Measurements from ENCODE around the gene SF3A1. TPM values are rescaled to one million over a fixed set of nuclear protein-coding genes. Genes with fewer than 3 reads are reported as not detected.

Gene SF3A1
- total and polyA plus RNA-seq, 4 donors: 13.6 to 116 (median 68.0) TPM

GRCh38 chr22:30308093-30308492 lies 48.6 kb downstream of the SF3A1 start:
- ATAC-seq (ENCODE audit: low FRiP score): no peak

DNA sequence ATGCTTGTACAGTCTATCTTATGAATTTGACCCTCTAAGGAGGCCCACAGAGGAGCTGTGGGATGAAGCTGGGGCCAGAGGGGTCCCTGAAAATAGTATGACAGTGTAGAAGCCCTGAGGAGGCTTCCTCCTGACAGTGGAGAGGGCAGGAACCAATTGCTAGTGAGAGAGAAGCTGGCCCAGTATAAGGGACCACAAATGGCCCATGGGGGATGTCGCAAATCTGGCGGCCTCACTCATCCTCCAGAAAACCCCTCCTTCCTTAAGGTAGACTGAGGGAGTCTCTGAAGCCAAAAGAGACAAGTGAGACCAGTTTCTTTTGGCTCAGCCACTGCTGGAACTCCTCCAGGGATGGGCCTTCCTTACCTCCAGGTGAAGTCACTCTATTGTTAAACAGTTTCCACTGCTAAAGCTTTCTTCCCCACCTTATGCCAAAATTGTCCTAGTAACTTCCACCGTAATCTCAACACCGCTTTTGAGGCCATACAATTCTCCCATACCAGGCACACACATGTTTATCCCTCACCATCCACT lies 49.6 kb downstream of the SF3A1 start:
- intact Hi-C loops (cut with DNase I): no loop called here
- Histone ChIP-seq H3K27me3 (ENCODE audit: control insufficient read depth in 1 of 2, insufficient read depth in 2 of 2, low read length in 1 of 2) (no peaks in the 10 kb centered on the region), H3K36me3 (ENCODE audit: control insufficient read depth in 1 of 2, insufficient read depth in 2 of 2, low read length in 1 of 2) (no peaks in the 10 kb centered on the region), H3K4me1 (ENCODE audit: control insufficient read depth in 1 of 2, insufficient read depth in 2 of 2, low read length in 2 of 2) (peaks cover 12 to 22% of the 10 kb centered on the region in 2 donors), H3K9me3 (ENCODE audit: control insufficient read depth, low read length) (no peaks in the 10 kb centered on the region), H3K4me3 (ENCODE audit: low read length in 2 of 2) (no peak overlapping the region), H3K27ac (ENCODE audit: low read depth in 1 of 2, low read length in 2 of 2) (no peak overlapping the region)
- DNase-seq (peak in 1 of 2 donors; percentile 13), ATAC-seq (ENCODE audit: low FRiP score) (no peak)
- WGBS, 2 donors: 93 to 95% methylated on average over 4 of the region's 4 CpGs

More at GRCh38 chr22:30308093-30308492, 48.6 kb downstream of the SF3A1 start:
- peak in 1 of 2 donors; percentile 18 for DNase-seq
- H3K9me3 ChIP-seq (ENCODE audit: control insufficient read depth, low read length): no peaks in the 10 kb centered on the region
- H3K27me3 ChIP-seq (ENCODE audit: control insufficient read depth in 1 of 2, insufficient read depth in 2 of 2, low read length in 1 of 2): no peaks in the 10 kb centered on the region
- no peak overlapping the region for H3K27ac ChIP-seq (ENCODE audit: low read depth in 1 of 2, low read length in 2 of 2)
- peaks cover 12 to 24% of the 10 kb centered on the region in 2 donors for H3K4me1 ChIP-seq (ENCODE audit: control insufficient read depth in 1 of 2, insufficient read depth in 2 of 2, low read length in 2 of 2)
- no peaks in the 10 kb centered on the region for H3K36me3 ChIP-seq (ENCODE audit: control insufficient read depth in 1 of 2, insufficient read depth in 2 of 2, low read length in 1 of 2)
- 72 to 74% methylated on average over 2 of the region's 2 CpGs for WGBS, 2 donors
- intact Hi-C loops (cut with DNase I): no loop called here
- no peak overlapping the region for H3K4me3 ChIP-seq (ENCODE audit: low read length in 2 of 2)

DNA sequence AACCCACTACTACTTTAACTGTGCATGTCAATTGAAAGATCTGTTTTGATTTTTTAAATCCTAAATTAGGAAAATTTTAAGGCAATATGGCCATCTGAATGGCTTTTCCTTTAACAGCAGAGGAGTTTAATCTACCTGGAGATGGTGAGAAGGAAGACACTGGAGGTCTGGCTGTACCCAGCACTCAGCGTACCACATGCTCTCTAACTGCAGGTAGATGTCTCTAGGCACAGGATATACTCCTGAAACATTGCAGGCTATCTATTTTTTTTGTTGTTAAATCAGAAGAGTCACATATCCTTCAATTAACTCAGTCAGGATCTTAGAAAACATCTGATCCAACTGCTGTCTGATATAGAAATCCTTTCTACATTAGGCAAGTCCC lies 50.1 kb downstream of the SF3A1 start:
- H3K27ac ChIP-seq (ENCODE audit: low read depth in 1 of 2, low read length in 2 of 2): no peak overlapping the region
- intact Hi-C loops (cut with DNase I): no loop called here
- H3K4me3 ChIP-seq (ENCODE audit: low read length in 2 of 2): no peak overlapping the region
- H3K27me3 ChIP-seq (ENCODE audit: control insufficient read depth in 1 of 2, insufficient read depth in 2 of 2, low read length in 1 of 2): no peaks in the 10 kb centered on the region
- DNase-seq: no peak
- peaks cover 12 to 17% of the 10 kb centered on the region in 2 donors for H3K4me1 ChIP-seq (ENCODE audit: control insufficient read depth in 1 of 2, insufficient read depth in 2 of 2, low read length in 2 of 2)
- no peaks in the 10 kb centered on the region for H3K36me3 ChIP-seq (ENCODE audit: control insufficient read depth in 1 of 2, insufficient read depth in 2 of 2, low read length in 1 of 2)
- ATAC-seq (ENCODE audit: low FRiP score): no peak
- H3K9me3 ChIP-seq (ENCODE audit: control insufficient read depth, low read length): no peaks in the 10 kb centered on the region
- 95 to 100% methylated on average over 1 of the region's 1 CpG for WGBS, 2 donors

DNA sequence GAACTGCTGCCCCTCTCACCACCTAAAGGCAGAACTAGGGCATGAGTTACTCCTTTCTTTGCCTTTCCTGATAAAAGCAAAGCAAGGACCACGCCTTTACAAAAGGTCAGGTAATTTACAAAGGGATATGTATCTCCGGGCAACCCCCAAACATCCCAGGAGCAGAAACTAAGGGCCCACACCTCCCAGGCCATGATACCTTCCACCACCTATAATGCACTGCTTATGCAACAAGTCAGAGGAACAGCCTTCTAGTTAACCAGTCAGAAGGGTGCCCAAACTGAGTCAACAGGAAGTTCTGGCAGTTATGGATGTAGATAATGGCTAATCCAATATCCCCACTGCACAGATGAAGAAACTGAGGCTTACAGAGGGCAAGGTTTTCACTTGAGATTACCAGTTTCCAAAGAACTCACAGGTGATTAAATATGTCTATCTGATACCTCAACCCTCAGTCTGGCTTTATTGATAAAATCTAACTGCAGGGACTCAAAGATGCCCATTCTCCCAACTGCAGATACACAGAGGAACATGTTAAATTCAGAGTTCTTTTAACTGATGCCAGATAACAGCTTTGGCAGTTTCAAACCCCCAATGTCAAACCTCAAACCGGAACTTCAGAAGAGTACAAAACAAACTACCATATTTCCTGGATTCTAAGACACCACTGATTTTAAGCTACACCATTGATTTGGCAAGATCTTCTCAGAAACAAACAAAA lies 50.6 kb downstream of the SF3A1 start:
- H3K9me3 ChIP-seq (ENCODE audit: control insufficient read depth, low read length): no peaks in the 10 kb centered on the region
- H3K4me1 ChIP-seq (ENCODE audit: control insufficient read depth in 1 of 2, insufficient read depth in 2 of 2, low read length in 2 of 2): peaks cover 11 to 16% of the 10 kb centered on the region in 2 donors
- peak overlapping the region; percentile 61 to 90 for H3K27ac ChIP-seq (ENCODE audit: low read depth in 1 of 2, low read length in 2 of 2)
- no peaks in the 10 kb centered on the region for H3K27me3 ChIP-seq (ENCODE audit: control insufficient read depth in 1 of 2, insufficient read depth in 2 of 2, low read length in 1 of 2)
- ATAC-seq (ENCODE audit: low FRiP score) (no peak), DNase-seq (no peak)
- no peaks in the 10 kb centered on the region for H3K36me3 ChIP-seq (ENCODE audit: control insufficient read depth in 1 of 2, insufficient read depth in 2 of 2, low read length in 1 of 2)
- intact Hi-C loops (cut with DNase I): loop anchor here in 1 of 2 donors (2.0 kb wide), 2 partner anchors 17 to 19 kb away; partner anchors contain the start of gene CASTOR1
- no peak overlapping the region for H3K4me3 ChIP-seq (ENCODE audit: low read length in 2 of 2)
- WGBS, 2 donors: 62 to 67% methylated on average over 3 of the region's 3 CpGs

GRCh38 chr22:30305519-30305905 lies 51.2 kb downstream of the SF3A1 start:
- WGBS, 2 donors: 15 to 17% methylated on average over 4 of the region's 4 CpGs
- peak; percentile 74 for ATAC-seq (ENCODE audit: low FRiP score)

DNA sequence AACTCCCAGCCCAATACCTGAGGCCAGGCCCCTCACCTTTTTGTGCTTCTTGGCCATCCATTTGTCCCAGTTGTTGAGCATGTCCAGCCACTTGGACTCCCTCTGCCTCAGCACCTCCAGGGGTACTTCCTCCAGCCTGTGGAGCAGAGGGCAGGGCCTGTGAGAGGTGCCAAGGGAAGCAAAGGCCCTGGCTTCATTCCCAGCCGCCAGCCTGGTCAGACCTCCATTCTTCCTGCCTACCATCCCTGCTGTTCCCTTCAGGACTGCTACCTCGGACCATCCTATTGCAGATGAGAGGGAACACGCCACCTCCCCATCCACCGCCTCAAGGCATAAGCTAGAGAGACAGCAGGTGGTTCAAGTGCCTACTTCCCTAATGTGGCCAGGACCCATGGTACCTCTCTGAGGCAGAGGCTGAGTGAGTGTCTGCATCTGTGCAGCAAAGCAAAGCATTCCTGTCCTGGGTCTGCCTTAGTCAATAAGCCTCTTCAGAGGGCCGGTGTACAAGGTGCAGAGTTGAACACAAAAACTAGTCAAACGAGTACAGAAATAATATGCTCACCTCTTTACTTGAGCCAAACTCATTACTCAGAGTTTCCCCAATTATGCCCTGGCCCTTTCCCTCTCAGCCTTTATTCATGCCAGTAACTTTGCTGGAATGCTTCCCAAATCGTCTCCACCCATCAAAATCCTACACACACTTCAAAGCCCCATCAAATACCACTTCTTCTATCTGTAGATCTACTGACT lies 52.0 kb downstream of the SF3A1 start:
- H3K4me3 ChIP-seq (ENCODE audit: low read length in 2 of 2): no peak overlapping the region
- WGBS, 2 donors: 13% methylated on average over 7 of the region's 7 CpGs
- intact Hi-C loops (cut with DNase I): loop anchor here in 1 of 2 donors (2.0 kb wide), 2 partner anchors 16 to 20 kb away; partner anchors contain the start of gene CASTOR1
- DNase-seq: peak; percentile 81 to 86
- H3K27me3 ChIP-seq (ENCODE audit: control insufficient read depth in 1 of 2, insufficient read depth in 2 of 2, low read length in 1 of 2): no peaks in the 10 kb centered on the region
- no peaks in the 10 kb centered on the region for H3K9me3 ChIP-seq (ENCODE audit: control insufficient read depth, low read length)
- H3K27ac ChIP-seq (ENCODE audit: low read depth in 1 of 2, low read length in 2 of 2): peak overlapping the region; percentile 4 to 90
- peaks cover under 1 to 7% of the 10 kb centered on the region in 2 donors for H3K4me1 ChIP-seq (ENCODE audit: control insufficient read depth in 1 of 2, insufficient read depth in 2 of 2, low read length in 2 of 2)
- peak; percentile 70 for ATAC-seq (ENCODE audit: low FRiP score)
- no peaks in the 10 kb centered on the region for H3K36me3 ChIP-seq (ENCODE audit: control insufficient read depth in 1 of 2, insufficient read depth in 2 of 2, low read length in 1 of 2)

More at GRCh38 chr22:30305519-30305905, 51.2 kb downstream of the SF3A1 start:
- Histone ChIP-seq H3K36me3 (ENCODE audit: control insufficient read depth in 1 of 2, insufficient read depth in 2 of 2, low read length in 1 of 2) (no peaks in the 10 kb centered on the region), H3K9me3 (ENCODE audit: control insufficient read depth, low read length) (no peaks in the 10 kb centered on the region), H3K27ac (ENCODE audit: low read depth in 1 of 2, low read length in 2 of 2) (peak overlapping the region; percentile 61 to 90), H3K4me1 (ENCODE audit: control insufficient read depth in 1 of 2, insufficient read depth in 2 of 2, low read length in 2 of 2) (peaks cover 5 to 11% of the 10 kb centered on the region in 2 donors), H3K27me3 (ENCODE audit: control insufficient read depth in 1 of 2, insufficient read depth in 2 of 2, low read length in 1 of 2) (no peaks in the 10 kb centered on the region), H3K4me3 (ENCODE audit: low read length in 2 of 2) (no peak overlapping the region)
- peak in 1 of 2 donors; percentile 84 for DNase-seq
- intact Hi-C loops (cut with DNase I): loop anchor here in 1 of 2 donors (2.0 kb wide), 2 partner anchors 17 to 19 kb away; partner anchors contain the start of gene CASTOR1

DNA sequence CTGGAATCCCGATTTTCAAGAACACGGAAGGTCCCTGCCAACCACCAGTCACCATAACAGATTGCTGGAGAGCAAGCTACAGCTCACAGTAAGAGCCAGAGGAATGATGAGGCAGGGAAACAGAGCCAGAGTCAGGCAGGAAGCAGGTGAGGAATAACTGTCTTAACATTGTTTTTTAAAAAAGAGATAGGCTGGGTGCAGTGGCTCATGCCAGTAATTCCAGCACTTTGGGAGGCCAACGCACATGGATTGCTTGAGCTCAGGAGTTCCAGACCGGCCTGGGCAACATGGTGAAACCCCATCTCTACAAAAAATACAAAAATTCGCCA lies 53.9 kb downstream of the SF3A1 start:
- 62 to 68% methylated on average over 5 of the region's 5 CpGs for WGBS, 2 donors
- Histone ChIP-seq H3K4me3 (ENCODE audit: low read length in 2 of 2) (no peak overlapping the region), H3K36me3 (ENCODE audit: control insufficient read depth in 1 of 2, insufficient read depth in 2 of 2, low read length in 1 of 2) (no peaks in the 10 kb centered on the region), H3K27me3 (ENCODE audit: control insufficient read depth in 1 of 2, insufficient read depth in 2 of 2, low read length in 1 of 2) (no peaks in the 10 kb centered on the region), H3K27ac (ENCODE audit: low read depth in 1 of 2, low read length in 2 of 2) (no peak overlapping the region), H3K4me1 (ENCODE audit: control insufficient read depth in 1 of 2, insufficient read depth in 2 of 2, low read length in 2 of 2) (peaks cover 0 to 7% of the 10 kb centered on the region in 2 donors), H3K9me3 (ENCODE audit: control insufficient read depth, low read length) (no peaks in the 10 kb centered on the region)
- intact Hi-C loops (cut with DNase I): no loop called here
- ATAC-seq (ENCODE audit: low FRiP score) (no peak), DNase-seq (no peak)

GRCh38 chr22:30301995-30302809 lies 54.5 kb downstream of the SF3A1 start:
- Histone ChIP-seq H3K27ac (ENCODE audit: low read depth in 1 of 2, low read length in 2 of 2) (no peak overlapping the region), H3K36me3 (ENCODE audit: control insufficient read depth in 1 of 2, insufficient read depth in 2 of 2, low read length in 1 of 2) (no peaks in the 10 kb centered on the region), H3K4me1 (ENCODE audit: control insufficient read depth in 1 of 2, insufficient read depth in 2 of 2, low read length in 2 of 2) (peaks cover 0 to 7% of the 10 kb centered on the region in 2 donors), H3K9me3 (ENCODE audit: control insufficient read depth, low read length) (no peaks in the 10 kb centered on the region), H3K4me3 (ENCODE audit: low read length in 2 of 2) (no peak overlapping the region), H3K27me3 (ENCODE audit: control insufficient read depth in 1 of 2, insufficient read depth in 2 of 2, low read length in 1 of 2) (no peaks in the 10 kb centered on the region)
- intact Hi-C loops (cut with DNase I): no loop called here
- DNase-seq: peak in 1 of 2 donors; percentile 87
- ATAC-seq (ENCODE audit: low FRiP score): peak; percentile 9
- 54 to 58% methylated on average over 9 of the region's 9 CpGs for WGBS, 2 donors
